ENCODE data around the gene METTL1. TPM values are rescaled to one million over a fixed set of nuclear protein-coding genes. Genes with fewer than 3 reads are reported as not detected.
"Not testable (repeated sequence)": the region's sequence is repeated elsewhere in the genome, so short reads cannot be mapped to it uniquely, and the experiment has no call there.

Gene METTL1
- total RNA-seq, 1 donor: 5.2 TPM

DNA sequence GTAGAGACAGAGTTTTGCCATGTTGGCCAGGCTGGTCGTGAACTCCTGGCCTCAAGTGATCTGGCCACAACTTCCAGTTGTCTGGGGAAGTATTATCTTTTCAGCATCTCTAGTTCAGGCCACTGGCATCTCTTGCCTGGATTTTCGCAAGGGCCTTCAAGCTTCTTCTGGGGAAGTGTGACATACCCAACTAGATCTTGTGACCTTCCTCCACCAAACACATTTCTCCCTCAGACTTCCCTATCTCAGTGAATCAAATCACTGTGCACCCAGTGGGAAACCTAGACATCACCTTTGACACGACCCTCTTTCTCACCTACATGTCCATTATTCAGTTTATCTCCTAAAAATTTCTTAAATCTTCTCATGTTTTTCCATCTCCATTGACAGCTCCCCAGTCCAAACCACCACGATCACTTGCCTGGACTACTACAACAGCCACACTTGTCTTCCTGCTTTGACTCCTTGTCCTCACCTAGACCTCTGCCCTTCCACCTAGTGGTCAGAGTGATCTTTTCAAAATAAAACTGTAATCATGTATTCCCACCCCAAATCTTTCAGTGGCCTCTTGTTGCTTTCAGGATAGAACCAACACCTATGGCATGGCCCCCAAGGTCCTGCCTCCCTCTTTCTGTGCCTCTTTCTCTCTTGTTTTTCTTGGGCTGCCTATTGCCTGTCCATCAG, 3.8 kb upstream of the METTL1 start:
- TF ChIP-seq, protein P1, sequence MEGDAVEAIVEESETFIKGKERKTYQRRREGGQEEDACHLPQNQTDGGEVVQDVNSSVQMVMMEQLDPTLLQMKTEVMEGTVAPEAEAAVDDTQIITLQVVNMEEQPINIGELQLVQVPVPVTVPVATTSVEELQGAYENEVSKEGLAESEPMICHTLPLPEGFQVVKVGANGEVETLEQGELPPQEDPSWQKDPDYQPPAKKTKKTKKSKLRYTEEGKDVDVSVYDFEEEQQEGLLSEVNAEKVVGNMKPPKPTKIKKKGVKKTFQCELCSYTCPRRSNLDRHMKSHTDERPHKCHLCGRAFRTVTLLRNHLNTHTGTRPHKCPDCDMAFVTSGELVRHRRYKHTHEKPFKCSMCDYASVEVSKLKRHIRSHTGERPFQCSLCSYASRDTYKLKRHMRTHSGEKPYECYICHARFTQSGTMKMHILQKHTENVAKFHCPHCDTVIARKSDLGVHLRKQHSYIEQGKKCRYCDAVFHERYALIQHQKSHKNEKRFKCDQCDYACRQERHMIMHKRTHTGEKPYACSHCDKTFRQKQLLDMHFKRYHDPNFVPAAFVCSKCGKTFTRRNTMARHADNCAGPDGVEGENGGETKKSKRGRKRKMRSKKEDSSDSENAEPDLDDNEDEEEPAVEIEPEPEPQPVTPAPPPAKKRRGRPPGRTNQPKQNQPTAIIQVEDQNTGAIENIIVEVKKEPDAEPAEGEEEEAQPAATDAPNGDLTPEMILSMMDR (IDR thresholded peaks at IDR 0.05; ENCODE audit: insufficient read depth, low read depth, low read length): peak; percentile 5
- no peak for DNase-seq (ENCODE audit: low read depth)
- H3K4me3 ChIP-seq (ENCODE audit: low read depth, low read length): no peak overlapping the region

DNA sequence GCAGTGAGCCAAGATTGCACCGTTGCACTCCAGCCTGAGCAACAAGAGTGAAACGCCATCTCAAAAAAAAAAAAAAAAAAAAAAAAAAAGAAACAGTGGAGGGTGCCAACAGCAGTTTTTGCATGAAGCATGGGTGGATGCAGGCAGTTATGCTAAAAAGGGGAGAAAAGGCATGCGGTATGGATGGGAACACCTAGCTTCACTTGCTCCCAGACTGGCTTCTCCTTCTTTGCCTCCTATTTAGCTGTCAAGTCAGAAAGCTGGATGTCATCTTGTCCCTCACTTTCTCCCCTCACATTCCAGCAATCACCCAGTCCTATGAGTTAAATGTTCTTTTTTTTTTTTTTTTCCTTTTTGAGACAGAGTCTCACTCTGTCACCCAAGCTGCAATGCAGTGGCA, 3.1 kb upstream of the METTL1 start:
- TF ChIP-seq, protein P1 (IDR thresholded peaks at IDR 0.05; ENCODE audit: insufficient read depth, low read depth, low read length): no peak
- no peak for DNase-seq (ENCODE audit: low read depth)
- H3K4me3 ChIP-seq (ENCODE audit: low read depth, low read length): no peak overlapping the region

DNA sequence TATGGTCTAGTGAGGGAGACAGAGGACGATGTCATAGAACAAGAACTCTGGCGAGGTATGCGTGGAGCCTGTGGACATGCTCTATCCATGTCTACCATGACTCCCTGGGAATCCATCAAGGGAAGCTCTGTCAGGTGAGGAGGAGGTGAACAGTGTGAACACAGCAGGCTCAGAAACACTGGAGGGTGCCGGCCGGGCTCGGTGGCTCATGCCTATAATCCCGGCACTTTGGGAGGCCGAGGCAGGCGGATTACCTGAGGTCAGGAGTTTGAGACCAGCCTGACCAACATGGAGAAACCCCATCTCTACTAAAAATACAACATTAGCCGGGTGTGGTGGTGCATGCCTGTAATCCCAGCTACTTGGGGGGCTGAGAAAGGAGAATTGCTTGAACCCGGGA, 2.7 kb upstream of the METTL1 start:
- H3K4me3 ChIP-seq (ENCODE audit: low read depth, low read length); DNase-seq (ENCODE audit: low read depth): not testable (repeated sequence)

DNA sequence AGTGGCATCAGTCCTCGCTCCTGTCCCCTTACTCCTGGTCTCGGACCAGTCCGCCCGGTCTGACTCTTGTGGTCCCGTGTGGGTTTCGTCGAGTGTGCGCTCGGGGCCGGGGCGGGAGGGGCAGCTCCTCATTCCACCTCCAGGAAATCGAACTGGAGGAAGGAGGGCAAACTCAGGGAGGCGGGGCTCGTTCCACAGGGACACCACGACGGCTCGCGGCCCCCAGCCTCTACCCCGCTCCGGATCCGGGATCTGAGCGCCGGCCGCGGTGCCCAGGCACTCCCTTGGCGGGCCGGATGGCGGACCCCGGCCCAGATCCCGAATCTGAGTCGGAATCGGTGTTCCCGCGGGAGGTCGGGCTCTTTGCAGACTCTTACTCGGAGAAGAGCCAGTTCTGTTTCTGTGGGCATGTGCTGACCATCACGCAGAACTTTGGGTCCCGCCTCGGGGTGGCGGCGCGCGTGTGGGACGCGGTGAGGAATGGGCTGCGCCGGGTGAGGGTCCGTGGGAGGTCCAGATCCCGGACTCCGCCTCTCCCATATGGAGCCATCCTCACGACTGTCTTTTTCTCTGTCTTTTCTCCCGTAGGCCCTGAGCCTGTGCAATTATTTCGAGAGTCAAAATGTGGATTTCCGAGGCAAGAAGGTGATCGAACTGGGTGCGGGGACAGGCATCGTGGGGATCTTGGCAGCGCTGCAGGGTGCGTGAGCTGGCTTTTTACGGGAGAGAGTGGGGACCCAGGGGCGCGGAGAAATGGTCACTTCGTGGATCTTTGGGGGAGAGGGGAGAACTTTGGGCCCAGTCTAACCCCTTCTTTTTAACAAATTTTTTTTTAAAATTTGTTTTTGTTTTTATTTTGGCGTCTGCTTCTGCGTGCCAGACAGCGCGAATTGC, 771 bp upstream of the METTL1 start, which contains the start of gene EEF1AKMT3:
Gene EEF1AKMT3 (plus strand): TSS at position 186 of the 894 bp plus-strand sequence. CDS start 111 bp downstream, at position 297.
- peak within 1 kb of the TSS; percentile 96 for H3K4me3 ChIP-seq (ENCODE audit: low read depth, low read length)
- TF ChIP-seq, protein P1 (IDR thresholded peaks at IDR 0.05; ENCODE audit: insufficient read depth, low read depth, low read length): no peak
- peak; percentile 56 for DNase-seq (ENCODE audit: low read depth)

DNA sequence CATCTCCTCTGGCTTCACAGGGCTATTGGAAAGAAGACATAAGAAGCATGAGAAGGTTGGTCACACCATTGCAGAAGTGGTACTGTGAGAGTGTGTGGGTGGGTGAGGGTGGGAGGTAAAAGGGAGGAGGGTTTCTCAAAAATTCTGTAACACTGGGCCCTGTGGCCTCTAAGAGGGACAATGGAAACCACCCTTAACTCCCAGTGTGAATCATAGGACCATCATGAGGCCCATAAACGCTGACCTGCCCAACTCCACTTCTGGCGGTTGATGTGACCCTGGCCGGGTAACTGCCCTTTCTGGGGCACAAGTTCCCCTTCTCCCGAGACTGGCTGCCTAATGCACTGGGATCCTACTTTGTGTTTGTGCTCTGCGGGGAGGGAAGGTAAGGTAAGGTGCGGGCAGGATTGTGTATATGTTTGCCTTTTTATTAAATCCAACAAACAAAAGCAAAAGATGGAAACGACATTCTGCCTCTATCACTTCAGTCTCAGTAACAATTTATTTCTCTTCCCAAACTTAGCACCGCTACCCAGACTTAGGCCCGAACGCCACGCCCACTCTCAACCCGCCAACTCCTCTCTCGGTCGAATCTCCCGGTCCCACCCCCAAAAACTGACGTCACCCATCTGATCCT, 551 bp downstream of the METTL1 start:
- TF ChIP-seq, protein P1 (IDR thresholded peaks at IDR 0.05; ENCODE audit: insufficient read depth, low read depth, low read length): no peak
- DNase-seq (ENCODE audit: low read depth): peak; percentile 93

DNA sequence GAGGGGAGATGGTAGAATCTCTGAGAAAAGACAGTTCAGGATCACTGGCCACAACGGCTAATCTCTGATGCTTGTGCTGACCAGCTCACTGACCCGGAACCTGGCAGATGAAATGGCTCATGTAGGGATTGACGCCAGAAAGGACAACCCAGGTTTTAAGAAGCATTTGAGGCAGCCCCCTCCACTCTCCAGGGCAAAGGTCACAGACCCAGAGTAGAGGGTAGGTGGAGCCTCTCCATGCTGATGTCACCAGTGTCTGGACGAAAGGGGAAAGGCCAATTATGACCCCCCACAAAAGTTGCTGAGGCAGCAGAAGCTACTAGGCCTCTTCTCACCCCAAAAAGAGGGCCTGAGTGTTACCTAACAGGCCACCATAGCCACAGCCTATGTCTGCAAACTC, 1.2 kb downstream of the METTL1 start:
- no peak for DNase-seq (ENCODE audit: low read depth)
- TF ChIP-seq, protein P1 (IDR thresholded peaks at IDR 0.05; ENCODE audit: insufficient read depth, low read depth, low read length): no peak
- H3K4me3 ChIP-seq (ENCODE audit: low read depth, low read length): no peak overlapping the region

More for the DNA sequence above, 551 bp downstream of the METTL1 start:
- peak overlapping the region; percentile 96 for H3K4me3 ChIP-seq (ENCODE audit: low read depth, low read length)

DNA sequence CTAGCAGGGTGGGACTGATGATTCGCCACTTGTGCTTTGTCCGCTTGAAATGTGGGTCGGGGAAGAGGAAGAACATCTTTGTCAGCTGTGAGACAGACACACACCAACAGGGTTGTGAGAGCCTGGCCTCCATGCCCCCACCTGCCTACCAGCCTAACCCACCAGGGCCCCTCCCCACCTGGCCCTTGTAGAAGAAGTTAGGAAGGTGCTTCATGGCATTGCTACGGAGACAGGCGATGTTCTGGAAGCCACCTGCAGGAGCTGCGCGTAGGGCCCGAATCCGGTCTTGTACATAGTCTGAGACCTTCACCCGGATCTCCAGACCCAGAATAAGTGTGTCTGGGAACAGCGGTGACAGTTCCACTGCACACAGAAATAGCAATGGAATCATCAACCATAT, 2.3 kb downstream of the METTL1 start:
- H3K4me3 ChIP-seq (ENCODE audit: low read depth, low read length): no peak overlapping the region
- TF ChIP-seq, protein P1 (IDR thresholded peaks at IDR 0.05; ENCODE audit: insufficient read depth, low read depth, low read length): no peak
- no peak for DNase-seq (ENCODE audit: low read depth)

All from fibroblast of villous mesenchyme (primary cell).